HG03439 (cell line): ENCODE data around the gene TMEM108.

ENCODE experiments used
- ATAC-seq: cut with Tn5 transposase; IDR thresholded peaks from one replicate; pipeline ENCODE4 v1.9.1; 2021; ENCODE audit warnings: mild to moderate bottlenecking, moderate library complexity; ENCODE audit not compliant: unreplicated experiment

TMEM108 gene

DNA sequence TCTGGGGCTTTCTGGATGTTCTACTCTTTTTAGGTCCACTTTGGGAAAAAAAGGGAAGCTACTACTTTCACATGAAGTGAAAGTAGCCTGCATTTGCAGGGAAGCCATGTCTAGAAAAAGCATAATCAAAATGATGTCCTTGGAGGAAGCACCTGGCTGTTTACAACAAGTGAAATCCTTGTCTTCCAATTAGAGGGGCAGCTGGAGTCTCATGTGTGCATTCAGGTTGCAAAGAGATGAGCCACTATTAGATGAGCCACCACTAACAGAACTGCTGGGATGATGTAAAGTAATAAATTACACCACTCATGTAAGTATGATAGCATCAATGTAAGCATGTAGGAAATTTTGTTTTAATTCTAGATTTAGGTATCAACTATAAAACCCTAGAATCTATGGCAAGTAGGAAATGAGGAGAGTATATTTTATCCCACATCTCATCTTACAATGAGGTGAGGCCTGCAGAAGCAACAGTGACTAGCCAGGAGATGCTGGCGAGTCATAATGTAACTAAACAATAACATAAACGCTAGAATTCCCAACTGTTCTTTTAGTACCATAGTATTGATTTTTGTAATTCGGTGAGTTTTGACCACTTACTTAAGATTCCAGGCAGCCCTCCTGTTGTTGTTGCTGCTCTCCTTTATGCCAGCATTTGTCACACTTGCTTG is 75.9 kb downstream of the TMEM108 start:
- ATAC-seq: no peak

DNA sequence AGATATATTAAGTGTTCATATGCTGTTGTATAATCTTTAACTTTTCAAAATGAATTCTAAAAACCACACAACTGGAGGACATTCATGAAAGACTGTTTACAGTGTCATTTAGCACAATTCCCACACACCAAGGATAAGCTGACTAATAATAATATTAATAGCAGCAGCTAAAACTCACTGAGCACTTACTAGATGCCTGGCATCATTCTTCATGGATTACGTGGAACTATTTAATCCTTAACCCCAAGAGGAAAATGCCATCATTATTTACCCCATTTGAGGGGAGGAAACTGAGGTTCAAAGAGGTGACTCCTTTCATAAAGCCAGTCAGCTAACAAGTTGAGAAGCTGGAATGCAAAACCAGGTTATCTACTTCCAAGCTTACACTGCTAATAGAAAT is 77.0 kb downstream of the TMEM108 start:
- ATAC-seq: no peak

DNA sequence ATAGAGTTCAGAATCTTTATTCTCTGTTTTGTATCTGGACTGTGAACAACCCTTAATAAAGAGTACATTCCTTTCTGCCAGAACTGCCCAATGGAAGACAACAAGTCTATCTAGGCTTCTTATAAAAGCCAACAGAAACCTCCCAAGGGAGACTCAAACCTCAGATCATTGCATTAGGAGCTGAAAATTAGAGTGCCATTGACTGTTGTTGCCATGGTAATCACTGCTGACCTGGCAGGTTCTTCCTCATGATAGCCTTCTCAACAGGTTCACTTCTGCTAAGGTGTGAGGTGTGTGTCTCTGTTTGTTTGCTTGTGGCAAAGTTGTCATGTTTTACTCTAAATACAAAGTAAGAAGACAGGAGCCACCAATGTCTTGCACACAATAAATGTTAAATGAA is 79.2 kb downstream of the TMEM108 start:
- no peak for ATAC-seq

DNA sequence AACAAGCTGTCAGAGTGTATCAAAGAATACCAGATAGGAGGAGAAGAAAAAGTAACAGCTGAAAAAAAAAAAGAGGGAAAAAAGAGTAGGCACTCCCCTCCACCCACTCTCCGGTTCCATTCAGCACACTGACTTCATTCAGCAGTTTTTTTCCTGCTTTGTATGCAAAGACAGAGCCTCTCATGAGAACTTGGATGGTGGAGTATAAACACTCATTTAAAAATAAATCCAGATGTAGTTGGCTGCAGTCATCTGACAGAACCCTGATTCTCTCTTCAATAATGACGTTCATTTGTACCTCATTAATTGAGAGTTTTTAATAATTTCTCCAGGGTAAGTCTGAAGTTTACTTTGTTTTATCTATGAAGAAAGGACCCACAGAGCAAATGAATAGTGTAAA is 81.0 kb downstream of the TMEM108 start:
- ATAC-seq: no peak

DNA sequence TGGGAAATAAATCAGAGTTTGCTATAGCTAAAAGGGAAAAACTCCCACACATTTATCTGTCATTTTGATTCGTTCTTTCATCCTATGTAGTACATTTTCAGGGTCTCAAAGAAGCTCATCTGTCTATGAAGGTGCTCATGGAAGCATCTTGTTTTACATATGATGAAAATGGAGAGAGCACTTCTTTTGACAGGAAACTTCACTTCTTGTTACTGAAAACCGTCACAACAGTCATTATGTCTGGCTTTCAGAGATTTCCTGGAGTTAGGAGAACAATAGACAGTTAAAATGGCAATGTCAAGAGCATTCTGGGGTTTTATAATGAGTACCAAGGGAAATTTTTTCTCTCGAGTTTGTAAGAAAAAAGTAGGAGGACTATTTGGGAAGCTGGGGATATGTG is 83.3 kb downstream of the TMEM108 start:
- ATAC-seq: no peak

DNA sequence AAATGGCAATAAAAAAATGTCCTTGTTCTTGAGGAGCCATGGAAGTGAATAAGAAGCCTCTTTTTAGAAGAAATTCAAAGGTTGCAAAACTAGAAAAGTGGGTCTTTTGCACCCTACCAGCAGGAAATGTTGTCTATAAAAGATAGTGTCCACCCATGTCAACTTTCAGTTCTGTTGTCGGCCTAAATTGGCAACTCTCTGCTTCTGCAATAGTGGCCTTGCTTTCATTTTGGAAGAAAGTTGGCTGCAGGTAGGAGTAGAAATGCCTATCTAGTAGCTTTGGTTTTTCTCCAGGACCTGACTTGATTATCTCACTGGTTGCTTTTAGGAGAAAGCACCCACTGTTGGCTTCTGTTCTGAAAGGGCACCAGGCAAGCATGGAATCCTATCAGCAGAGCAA is 85.4 kb downstream of the TMEM108 start:
- no peak for ATAC-seq

DNA sequence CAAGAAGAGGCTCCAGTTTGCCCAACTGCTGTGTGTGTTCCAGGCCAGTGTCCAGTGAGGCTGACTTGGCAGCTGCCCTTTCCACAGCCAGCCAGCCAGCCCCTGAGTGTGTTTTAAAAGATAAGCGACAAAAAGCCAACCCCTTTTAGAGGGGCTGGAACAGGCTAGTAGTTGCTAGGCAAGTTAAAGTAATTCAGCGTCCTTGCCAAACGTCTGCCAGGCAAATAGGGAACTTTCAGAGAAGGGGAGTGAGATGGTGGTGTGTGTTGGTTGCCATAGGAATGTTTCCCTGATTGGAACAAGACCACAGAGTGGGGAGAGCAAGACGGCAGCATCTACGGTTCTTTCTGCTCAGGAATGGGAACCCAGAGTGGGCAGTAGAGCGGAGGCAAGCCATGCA is 86.3 kb downstream of the TMEM108 start:
- ATAC-seq: no peak

DNA sequence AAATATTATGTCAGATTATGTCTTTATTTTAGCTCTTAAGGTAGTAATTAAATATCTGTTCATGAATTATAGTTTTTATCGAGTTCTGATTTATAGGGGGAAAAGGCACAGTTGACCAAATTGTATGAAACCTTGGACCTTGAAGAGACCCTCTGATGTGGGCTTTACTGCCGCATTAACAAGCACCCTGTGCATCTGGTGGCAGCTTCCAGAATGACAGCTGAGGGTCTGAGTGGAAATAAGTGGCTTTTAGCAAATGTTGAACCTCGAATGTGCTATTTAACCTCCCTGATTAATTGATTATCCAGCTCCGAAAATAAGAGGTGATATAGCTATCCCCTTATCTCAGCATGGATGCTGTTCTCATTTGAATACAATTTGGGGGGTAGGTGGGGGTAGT is 87.0 kb downstream of the TMEM108 start:
- ATAC-seq: no peak

DNA sequence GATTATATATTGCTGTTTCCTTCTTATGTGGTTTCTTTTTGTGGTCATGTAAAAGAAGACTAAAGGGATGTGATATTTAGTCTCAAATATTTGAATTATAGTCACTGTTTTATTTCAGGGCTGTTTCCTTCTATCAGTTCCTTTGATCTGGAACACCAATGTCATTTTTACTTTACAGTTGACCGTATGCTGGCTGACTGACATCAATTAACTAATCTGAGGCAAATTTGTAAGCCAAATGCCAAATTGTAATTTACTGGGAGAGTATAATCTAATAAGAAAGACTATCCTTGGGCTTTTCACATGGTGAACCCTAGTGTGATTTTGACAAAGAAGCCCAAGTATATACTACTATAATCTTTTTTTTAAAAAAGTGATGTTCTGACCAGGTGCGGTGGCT is 87.6 kb downstream of the TMEM108 start:
- no peak for ATAC-seq

DNA sequence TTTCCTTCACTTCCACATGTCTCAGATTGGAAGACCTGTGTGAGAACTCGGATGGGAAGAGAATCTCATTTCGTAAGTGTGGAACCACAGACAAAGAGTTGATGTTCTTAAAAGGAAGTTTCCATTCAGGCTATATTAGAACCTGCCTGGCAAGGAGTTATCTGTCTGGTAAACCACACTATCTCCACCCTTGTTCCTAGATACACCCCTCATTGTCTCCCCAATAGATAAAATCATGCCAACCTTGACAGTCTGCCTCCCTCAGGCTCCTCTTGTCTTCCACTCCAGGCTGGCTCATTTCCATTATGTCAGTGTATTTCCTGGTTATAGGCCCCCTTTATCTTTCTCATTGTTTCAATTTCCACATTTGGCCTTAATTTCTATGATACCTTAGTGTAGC is 89.2 kb downstream of the TMEM108 start:
- ATAC-seq: no peak

DNA sequence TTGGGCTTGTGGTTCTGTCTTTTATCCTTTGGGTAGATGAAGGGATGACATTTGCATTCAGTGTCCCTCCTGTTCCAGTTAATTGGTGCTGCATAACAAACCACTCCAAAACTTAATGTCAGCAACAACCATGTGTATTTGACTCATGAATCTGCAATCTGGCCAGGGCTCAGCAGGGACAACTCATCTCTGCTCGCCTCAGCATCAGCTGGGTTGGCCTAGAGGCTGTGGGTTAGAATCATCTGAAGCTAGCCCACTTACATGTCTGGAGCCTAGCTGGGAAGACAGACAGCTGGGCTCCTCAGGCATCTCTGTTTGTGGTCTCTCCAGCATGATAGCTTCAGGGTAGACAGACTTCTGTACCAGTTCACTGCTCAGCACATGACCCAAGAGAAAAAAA is 92.0 kb downstream of the TMEM108 start:
- no peak for ATAC-seq

DNA sequence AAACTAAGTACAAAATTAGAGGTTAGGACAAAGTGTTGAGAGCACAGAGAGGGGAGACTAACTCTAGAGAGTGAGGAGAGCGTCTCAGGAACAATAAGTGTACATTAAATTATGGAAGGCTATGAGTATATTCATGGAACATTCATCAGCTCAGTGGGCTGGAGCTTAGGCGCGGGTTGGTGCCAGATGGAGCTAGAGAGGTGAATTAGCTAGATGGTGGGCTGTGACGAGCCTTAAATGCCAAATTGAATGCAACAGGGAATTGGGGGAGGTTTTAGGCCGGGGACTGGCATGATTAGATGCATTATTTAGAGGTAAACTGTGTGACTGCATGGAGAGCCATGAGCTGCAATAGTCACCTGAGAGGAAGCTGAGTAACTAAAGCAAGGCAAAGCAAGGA is 97.1 kb downstream of the TMEM108 start:
- ATAC-seq: no peak

DNA sequence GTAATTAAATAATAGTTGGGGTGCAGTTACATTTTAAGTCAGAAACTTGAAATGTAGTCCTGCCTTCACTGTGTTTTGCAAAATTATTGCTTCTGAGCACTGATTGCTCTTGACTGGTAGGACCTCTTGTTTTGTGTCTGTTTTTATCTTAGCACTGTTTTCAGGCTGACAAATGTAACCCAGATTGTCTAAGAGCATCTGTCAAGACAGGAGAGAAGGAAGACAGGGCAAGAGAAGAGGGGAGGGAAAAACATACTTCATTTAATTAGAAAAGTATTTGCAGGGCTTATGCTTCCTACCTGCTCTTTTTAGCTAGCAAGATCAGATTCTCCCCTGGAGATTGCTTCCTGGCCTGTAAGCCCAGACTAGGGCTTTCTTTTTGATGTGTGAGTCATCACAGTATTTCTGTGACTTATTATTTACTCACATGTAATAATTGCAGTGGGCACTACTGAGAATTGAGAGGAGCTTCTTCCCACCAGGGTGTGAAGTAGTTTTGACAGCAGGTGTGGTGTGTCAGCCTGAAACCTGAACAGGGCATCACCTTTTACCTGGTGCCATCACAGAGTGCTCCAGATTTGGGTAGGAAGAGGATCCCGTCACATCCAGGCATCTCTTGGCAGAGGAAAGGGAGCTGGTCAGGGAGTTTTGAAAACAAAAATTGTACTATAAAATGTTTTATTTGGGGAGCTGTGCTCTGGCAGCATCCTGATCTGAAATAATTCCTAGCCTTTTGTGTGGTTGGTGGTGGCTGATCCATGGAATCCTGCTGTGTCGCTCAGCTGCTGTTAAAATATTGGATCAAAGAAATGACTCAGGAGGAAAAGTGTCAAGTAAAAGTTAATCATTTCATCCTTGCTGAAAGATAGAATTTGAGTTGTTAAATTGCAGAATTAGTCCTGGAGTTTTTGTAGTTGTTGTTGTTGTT is 98.2 kb downstream of the TMEM108 start:
- ATAC-seq: no peak

DNA sequence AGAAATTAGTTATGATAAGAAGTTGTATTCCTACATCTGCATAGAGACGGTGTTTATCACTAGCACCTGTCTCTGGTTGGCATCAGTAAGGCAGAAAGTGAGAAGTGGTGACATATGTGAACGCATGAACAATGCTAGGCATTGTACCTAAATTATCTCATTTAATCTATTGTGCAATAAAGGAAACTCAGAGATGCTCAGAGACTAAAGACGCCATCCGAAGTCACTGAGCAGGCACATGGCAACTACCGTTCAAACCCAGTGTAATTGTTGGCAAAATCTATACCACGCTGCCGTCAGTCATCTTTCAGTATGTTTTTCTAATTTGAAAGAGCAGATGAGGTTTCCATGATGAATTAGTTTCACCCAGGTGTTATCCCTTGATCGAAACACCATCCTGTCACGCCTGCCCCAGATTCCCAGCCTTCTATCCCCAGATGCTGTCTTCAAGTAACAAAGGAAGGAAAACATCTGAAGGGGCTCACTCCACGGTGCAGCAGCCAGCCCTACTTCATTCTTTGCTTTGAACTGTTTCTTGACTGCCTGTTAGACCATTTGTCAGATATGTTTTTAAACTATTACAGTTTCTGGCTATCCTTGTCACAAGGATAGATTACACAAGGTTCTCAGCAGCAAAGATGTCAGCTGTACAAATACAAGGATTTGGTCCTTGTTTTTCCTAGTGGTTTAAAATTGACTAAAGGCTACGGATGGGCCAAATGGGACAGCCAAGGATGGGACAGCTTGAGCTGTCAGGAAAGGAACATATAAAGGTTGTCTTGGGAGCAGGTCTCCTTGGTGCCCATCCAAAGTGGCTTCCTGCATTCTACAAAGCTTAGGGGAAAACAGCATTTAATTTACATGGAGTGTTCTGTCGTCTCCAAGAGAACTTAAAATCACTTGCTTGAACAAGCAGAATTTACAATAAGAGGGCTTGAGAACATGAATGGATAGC is 99.1 kb downstream of the TMEM108 start:
- ATAC-seq: no peak

DNA sequence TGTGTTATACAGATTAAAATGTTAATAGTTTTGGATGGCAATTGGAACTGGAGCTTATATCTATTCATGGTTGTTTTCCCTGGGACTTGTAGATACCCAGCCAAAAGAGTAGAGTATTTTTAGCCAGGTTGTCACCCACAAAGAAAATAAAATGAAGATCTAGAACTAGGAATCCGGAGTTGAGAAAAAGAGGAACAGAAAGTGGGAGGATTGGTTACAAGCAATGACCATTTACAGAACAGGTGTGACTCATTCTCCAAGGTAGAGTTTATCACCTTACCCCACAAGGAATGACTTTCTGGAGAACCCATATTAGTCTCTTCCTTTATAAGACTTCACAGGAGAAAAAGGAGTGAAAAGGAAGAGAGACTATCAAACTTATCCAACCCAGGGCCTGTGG is 99.8 kb downstream of the TMEM108 start:
- peak; percentile 83 for ATAC-seq

DNA sequence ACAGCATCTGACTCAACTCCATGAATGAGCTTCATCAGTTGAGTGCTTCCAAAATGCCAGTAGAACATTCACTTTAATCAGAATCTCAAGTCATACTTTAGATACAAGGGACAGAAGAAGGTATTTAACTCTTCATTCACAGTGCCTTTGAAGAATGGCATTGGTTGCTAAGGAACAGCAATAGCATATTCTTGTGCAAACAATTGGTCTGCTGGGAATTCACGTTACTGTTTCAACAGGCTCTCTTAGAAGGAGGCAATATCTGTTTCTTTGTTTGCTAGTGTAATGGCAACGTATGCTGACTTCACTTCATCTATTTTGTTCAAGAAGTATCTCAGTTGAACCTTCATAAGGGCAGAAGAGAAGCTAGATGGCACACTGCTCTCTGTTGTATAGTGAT is 113.9 kb downstream of the TMEM108 start:
- no peak for ATAC-seq

DNA sequence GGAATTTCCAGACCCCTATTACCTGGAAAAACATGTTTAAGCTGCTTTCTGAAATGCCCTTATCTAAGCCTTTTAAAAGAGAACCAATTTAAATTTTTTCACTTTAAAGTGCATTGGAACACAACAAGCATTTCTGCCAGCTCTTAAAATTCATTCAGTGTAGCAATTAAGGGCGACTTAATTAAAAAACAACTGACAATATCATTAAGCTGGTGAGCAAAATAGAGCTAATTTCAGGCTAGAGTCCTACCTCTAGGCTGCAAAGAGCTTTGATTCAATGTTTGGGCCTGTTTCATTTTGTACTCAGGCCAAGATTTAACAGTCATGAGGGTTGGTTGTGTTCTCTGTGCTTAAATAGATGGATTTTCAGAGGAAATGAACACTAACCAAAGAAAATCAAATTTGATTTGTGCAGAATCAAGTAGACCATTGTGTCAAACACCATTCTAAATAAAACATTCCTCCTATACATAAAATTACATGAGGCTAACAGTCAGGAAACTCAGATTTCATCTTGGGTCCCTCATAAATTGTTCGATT is 114.6 kb downstream of the TMEM108 start:
- ATAC-seq: no peak

DNA sequence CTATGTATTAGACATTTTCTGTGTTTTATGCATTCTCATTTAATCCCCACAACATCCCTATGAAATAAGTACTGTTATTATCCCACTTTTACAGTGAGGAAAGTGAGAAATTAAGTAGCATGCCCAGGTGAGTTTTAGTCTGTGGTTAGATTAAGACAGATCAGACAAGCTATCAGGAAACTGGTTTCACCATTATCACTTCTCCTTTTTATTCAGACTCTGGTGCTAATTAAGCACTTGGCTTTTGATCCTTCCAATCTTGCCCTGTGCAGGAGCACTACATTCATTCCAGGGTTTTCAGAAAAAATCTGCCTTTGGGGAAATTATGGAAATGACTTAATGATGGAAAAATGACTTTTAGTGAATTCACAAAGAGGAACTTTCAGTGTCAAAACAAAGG is 115.2 kb downstream of the TMEM108 start:
- ATAC-seq: no peak

DNA sequence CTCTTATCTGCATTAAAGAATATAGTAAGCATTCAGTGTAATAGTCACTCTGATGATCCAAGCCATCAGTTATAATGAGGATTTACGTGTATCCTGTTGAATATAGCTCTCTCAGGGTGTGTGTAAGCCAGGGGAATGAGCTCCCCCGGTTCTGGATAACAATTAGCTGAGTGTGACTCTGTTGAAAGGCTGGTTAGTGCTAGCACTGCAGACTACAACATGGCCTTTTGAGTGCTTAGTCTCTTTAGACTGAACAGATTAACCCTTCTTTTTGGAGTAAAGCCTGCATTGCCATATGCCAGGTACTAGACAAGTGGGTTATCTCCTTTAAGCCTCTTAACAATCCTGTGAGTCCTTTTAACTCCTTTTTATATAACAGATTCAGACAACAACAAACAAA is 119.5 kb downstream of the TMEM108 start:
- no peak for ATAC-seq

DNA sequence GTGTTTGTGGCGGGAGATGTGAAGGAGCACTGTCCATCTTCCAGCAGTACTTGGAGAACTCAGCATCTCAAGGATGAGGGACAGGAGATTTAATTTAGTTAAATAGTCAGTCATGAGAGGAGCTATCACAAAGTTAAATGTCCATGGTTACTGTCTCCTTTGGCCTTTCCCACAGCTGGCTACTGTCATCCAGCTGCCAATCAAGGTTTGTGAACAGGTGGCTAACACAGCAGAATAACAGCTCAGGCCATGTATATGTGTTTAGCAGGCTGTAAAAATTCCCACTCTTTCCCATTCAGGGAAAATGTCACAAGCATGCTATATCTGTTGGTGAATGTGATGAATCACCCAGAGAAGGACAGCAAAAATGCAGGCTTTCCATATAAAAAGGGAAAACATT is 120.5 kb downstream of the TMEM108 start:
- ATAC-seq: no peak
